ENCODE measurements around the gene TRMT61A.

GRCh38 chr14:103480595-103480994 is 48.4 kb upstream of the TRMT61A start:
- no peak for TF ChIP-seq CTCF (IDR thresholded peaks at IDR 0.05; ENCODE audit: extremely low read depth in 1 of 2, insufficient read depth in 1 of 2, low read depth in 1 of 2, low read length in 2 of 2)
- TF ChIP-seq EZH2 (IDR thresholded peaks at IDR 0.05; ENCODE audit: borderline replicate concordance, low read depth, low read length, severe bottlenecking) = no peak
- TF ChIP-seq FOS (IDR thresholded peaks at IDR 0.05; ENCODE audit: borderline replicate concordance, insufficient read depth, low read length) = no peak
- no peak for TF ChIP-seq POLR2A (IDR thresholded peaks at IDR 0.05; ENCODE audit: low read depth, low read length)
- no peak for TF ChIP-seq GATA2 (IDR thresholded peaks at IDR 0.05; ENCODE audit: insufficient read depth, insufficient read length, low read depth, low read length)
- TF ChIP-seq MAX (IDR thresholded peaks at IDR 0.05; ENCODE audit: insufficient read depth, insufficient read length) = no peak
- TF ChIP-seq MYC (IDR thresholded peaks at IDR 0.05; ENCODE audit: low read depth, low read length) = no peak
- no peak for TF ChIP-seq POLR2AphosphoS5 (IDR thresholded peaks at IDR 0.05; ENCODE audit: insufficient read depth, low read depth, low read length)
